NCI-H2227 (cell line): Measurements from ENCODE around the gene DPRX.
"Not testable (repeated sequence)": the region's sequence is repeated elsewhere in the genome, so short reads cannot be mapped to it uniquely, and the experiment has no call there.

ENCODE experiments used
- DNase-seq: peaks from one replicate; lab custom pipeline; 2025; ENCODE audit not compliant: unreplicated experiment; lab: John Stamatoyannopoulos, UW

The DPRX gene

GRCh38 chr19:53644061-53644816, 12.4 kb downstream of the DPRX start:
- DNase-seq = no peak

GRCh38 chr19:53646144-53646543, 14.3 kb downstream of the DPRX start:
- no peak for DNase-seq

- DNase-seq = no peak
These were observed 15.6 kb downstream of the DPRX start for GRCh38 chr19:53647350-53647749.

- DNase-seq = no peak
These were observed 16.0 kb downstream of the DPRX start for GRCh38 chr19:53647792-53648191.

- no peak for DNase-seq
These were observed 18.2 kb downstream of the DPRX start for GRCh38 chr19:53649746-53650593.

GRCh38 chr19:53652476-53652875, 20.7 kb downstream of the DPRX start:
- DNase-seq = no peak

- DNase-seq = no peak
These were observed 23.4 kb downstream of the DPRX start for GRCh38 chr19:53655042-53655665.

- no peak for DNase-seq
These were observed 25.5 kb downstream of the DPRX start for GRCh38 chr19:53657330-53657729.

GRCh38 chr19:53657778-53658177, 26.0 kb downstream of the DPRX start:
- no peak for DNase-seq

- DNase-seq = peak; percentile 48
These were observed 27.5 kb downstream of the DPRX start for GRCh38 chr19:53659292-53659691.

GRCh38 chr19:53660584-53660983, 28.8 kb downstream of the DPRX start:
- DNase-seq = no peak

- DNase-seq = no peak
These were observed 30.4 kb downstream of the DPRX start for GRCh38 chr19:53662209-53662608.

GRCh38 chr19:53664152-53664551, 32.4 kb downstream of the DPRX start:
- DNase-seq = no peak

- no peak for DNase-seq
These were observed 33.0 kb downstream of the DPRX start for GRCh38 chr19:53664760-53665159.

GRCh38 chr19:53666331-53666730, 34.5 kb downstream of the DPRX start:
- DNase-seq = not testable (repeated sequence)

GRCh38 chr19:53668804-53669203, 37.0 kb downstream of the DPRX start:
- not testable (repeated sequence) for DNase-seq

GRCh38 chr19:53670345-53670744, 38.5 kb downstream of the DPRX start:
- DNase-seq = no peak

GRCh38 chr19:53671663-53672062, 39.9 kb downstream of the DPRX start:
- DNase-seq = no peak
